Suprapubic skin (tissue), 4 donors: ENCODE data around the gene PEAR1.

Source experiments
- CTCF ChIP-seq, 2 donors: fragments of 200-600 bp in 1 of 2; fragments of 450-650 bp in 1 of 2; sonication (generic) in 1 of 2; IDR thresholded peaks; one replicate each; pipeline ENCODE4 v1.5.1; 2016 to 2019; ENCODE audit warnings: antibody characterized with exemption in 2 of 2, mild to moderate bottlenecking in 1 of 2, moderate library complexity in 1 of 2
- EP300 ChIP-seq: sonication (generic); formaldehyde crosslinking; IDR thresholded peaks from one replicate; pipeline ENCODE4 v1.6.1; 2017; ENCODE audit warnings: antibody characterized with exemption
- POLR2A ChIP-seq, 2 donors: fragments of 450-650 bp; IDR thresholded peaks; one replicate each; pipeline ENCODE4 v1.6.1; 2017; ENCODE audit warnings: antibody characterized with exemption in 2 of 2, mild to moderate bottlenecking in 2 of 2, moderate library complexity in 2 of 2
- POLR2AphosphoS5 ChIP-seq, 3 donors: sonication (generic); formaldehyde crosslinking; IDR thresholded peaks; one replicate each; pipeline ENCODE4 v1.6.1; 2017; ENCODE audit warnings: antibody characterized with exemption in 3 of 3

GRCh38 chr1:156868341-156868740 lies 25.2 kb upstream of the PEAR1 start:
- TF ChIP-seq POLR2A (IDR thresholded peaks at IDR 0.05) (no peak), CTCF (IDR thresholded peaks at IDR 0.05) (no peak), POLR2AphosphoS5 (IDR thresholded peaks at IDR 0.05) (no peak), EP300 (no peak)
